IPS-20b (cell line): ENCODE measurements around the gene RASGEF1C.
"Not testable (repeated sequence)": the region's sequence is repeated elsewhere in the genome, so short reads cannot be mapped to it uniquely, and the experiment has no call there.

Source experiments
- H3K27ac ChIP-seq: one replicate; pipeline ENCODE4 v1.5.1; 2013; ENCODE audit warnings: low read length
- H3K27me3 ChIP-seq: 2 replicates; pipeline ENCODE4 v1.6.1; 2013; ENCODE audit warnings: mild to moderate bottlenecking, low read length, inconsistent platforms; ENCODE audit not compliant: insufficient read depth
- H3K36me3 ChIP-seq: 2 replicates; pipeline ENCODE4 v1.6.1; 2013; ENCODE audit warnings: low read depth, mild to moderate bottlenecking, inconsistent platforms, low read length, moderate library complexity; ENCODE audit not compliant: insufficient read depth
- H3K4me1 ChIP-seq: 2 replicates; pipeline ENCODE4 v1.6.1; 2013; ENCODE audit warnings: mild to moderate bottlenecking, control low read depth, inconsistent platforms, low read length, moderate library complexity; ENCODE audit not compliant: insufficient read depth
- H3K4me3 ChIP-seq: 2 replicates; pipeline ENCODE4 v1.5.1; 2013; ENCODE audit warnings: mild to moderate bottlenecking, low read length, inconsistent platforms
- H3K9ac ChIP-seq: 2 replicates; pipeline ENCODE4 v1.6.1; 2013; ENCODE audit warnings: low read depth, mild to moderate bottlenecking, inconsistent platforms, low read length, moderate library complexity
- H3K9me3 ChIP-seq: 2 replicates; pipeline ENCODE4 v1.6.1; 2013; ENCODE audit warnings: mild to moderate bottlenecking, low read depth, low read length, inconsistent platforms; ENCODE audit not compliant: insufficient read depth

Gene RASGEF1C

GRCh38 chr5:180210077-180210476 lies 1.1 kb upstream of the RASGEF1C start:
- H3K9me3 ChIP-seq, H3K36me3 ChIP-seq, H3K9ac ChIP-seq, H3K27ac ChIP-seq, H3K4me3 ChIP-seq, H3K4me1 ChIP-seq: not testable (repeated sequence)
- H3K27me3 ChIP-seq = peaks cover 30% of the 10 kb centered on the region

- H3K4me1 ChIP-seq = no peaks in the 10 kb centered on the region
- H3K27me3 ChIP-seq = peaks cover 30% of the 10 kb centered on the region
- peak overlapping the region; percentile 63 for H3K4me3 ChIP-seq
- H3K27ac ChIP-seq = no peak overlapping the region
- no peak overlapping the region for H3K9ac ChIP-seq
- H3K9me3 ChIP-seq = no peaks in the 10 kb centered on the region
- no peaks in the 10 kb centered on the region for H3K36me3 ChIP-seq
Observed at GRCh38 chr5:180208435-180209081, 453 bp downstream of the RASGEF1C start.

GRCh38 chr5:180208038-180208434 lies 975 bp downstream of the RASGEF1C start:
- H3K9ac ChIP-seq = no peak overlapping the region
- H3K27me3 ChIP-seq = peaks cover 30% of the 10 kb centered on the region
- no peaks in the 10 kb centered on the region for H3K4me1 ChIP-seq
- H3K36me3 ChIP-seq = no peaks in the 10 kb centered on the region
- peak overlapping the region; percentile 63 for H3K4me3 ChIP-seq
- no peak overlapping the region for H3K27ac ChIP-seq
- no peaks in the 10 kb centered on the region for H3K9me3 ChIP-seq

GRCh38 chr5:180207593-180207992 lies 1.4 kb downstream of the RASGEF1C start:
- Histone ChIP-seq H3K27ac (no peak overlapping the region), H3K27me3 (peaks cover 30% of the 10 kb centered on the region), H3K36me3 (no peaks in the 10 kb centered on the region), H3K9me3 (no peaks in the 10 kb centered on the region), H3K9ac (no peak overlapping the region), H3K4me3 (no peak overlapping the region), H3K4me1 (no peaks in the 10 kb centered on the region)

- H3K4me1 ChIP-seq = no peaks in the 10 kb centered on the region
- no peak overlapping the region for H3K9ac ChIP-seq
- no peaks in the 10 kb centered on the region for H3K36me3 ChIP-seq
- H3K4me3 ChIP-seq = no peak overlapping the region
- no peak overlapping the region for H3K27ac ChIP-seq
- H3K9me3 ChIP-seq = no peaks in the 10 kb centered on the region
- H3K27me3 ChIP-seq = peaks cover 30% of the 10 kb centered on the region
Observed at GRCh38 chr5:180206993-180207392, 2.0 kb downstream of the RASGEF1C start.

GRCh38 chr5:180205916-180206315 lies 3.1 kb downstream of the RASGEF1C start:
- H3K4me3 ChIP-seq = no peak overlapping the region

GRCh38 chr5:180204276-180204819 lies 4.7 kb downstream of the RASGEF1C start:
- Histone ChIP-seq H3K36me3 (no peaks in the 10 kb centered on the region), H3K9ac (no peak overlapping the region), H3K4me1 (no peaks in the 10 kb centered on the region), H3K9me3 (no peaks in the 10 kb centered on the region), H3K27ac (no peak overlapping the region), H3K27me3 (peaks cover 19% of the 10 kb centered on the region), H3K4me3 (no peak overlapping the region)

More at GRCh38 chr5:180205916-180206315, 3.1 kb downstream of the RASGEF1C start:
- Histone ChIP-seq H3K4me1 (no peaks in the 10 kb centered on the region), H3K9me3 (no peaks in the 10 kb centered on the region), H3K27me3 (peaks cover 30% of the 10 kb centered on the region), H3K27ac (no peak overlapping the region), H3K9ac (no peak overlapping the region), H3K36me3 (no peaks in the 10 kb centered on the region)

- Histone ChIP-seq H3K36me3 (no peaks in the 10 kb centered on the region), H3K9me3 (no peaks in the 10 kb centered on the region), H3K27ac (no peak overlapping the region), H3K27me3 (peaks cover 12% of the 10 kb centered on the region), H3K4me1 (no peaks in the 10 kb centered on the region), H3K4me3 (no peak overlapping the region), H3K9ac (no peak overlapping the region)
Observed at GRCh38 chr5:180202939-180203573, 6.0 kb downstream of the RASGEF1C start.

- Histone ChIP-seq H3K4me3 (no peak overlapping the region), H3K36me3 (no peaks in the 10 kb centered on the region), H3K9ac (no peak overlapping the region), H3K9me3 (no peaks in the 10 kb centered on the region), H3K27ac (no peak overlapping the region), H3K27me3 (no peaks in the 10 kb centered on the region), H3K4me1 (no peaks in the 10 kb centered on the region)
Observed at GRCh38 chr5:180201051-180201987, 7.7 kb downstream of the RASGEF1C start.

GRCh38 chr5:180199390-180199789 lies 9.6 kb downstream of the RASGEF1C start:
- Histone ChIP-seq H3K27me3 (no peaks in the 10 kb centered on the region), H3K27ac (no peak overlapping the region), H3K4me1 (no peaks in the 10 kb centered on the region), H3K4me3 (no peak overlapping the region), H3K9ac (no peak overlapping the region), H3K36me3 (no peaks in the 10 kb centered on the region), H3K9me3 (no peaks in the 10 kb centered on the region)

GRCh38 chr5:180198208-180198607 lies 10.8 kb downstream of the RASGEF1C start:
- no peaks in the 10 kb centered on the region for H3K4me1 ChIP-seq
- no peak overlapping the region for H3K27ac ChIP-seq
- no peaks in the 10 kb centered on the region for H3K9me3 ChIP-seq
- H3K36me3 ChIP-seq = no peaks in the 10 kb centered on the region
- H3K9ac ChIP-seq = no peak overlapping the region
- H3K27me3 ChIP-seq = no peaks in the 10 kb centered on the region
- no peak overlapping the region for H3K4me3 ChIP-seq
